PFSK-1 (cell line): ENCODE results near the gene FGD3.

Experiments
- POLR2AphosphoS5 ChIP-seq: IDR thresholded peaks from 2 replicates; pipeline ENCODE4 v1.6.1; 2012; ENCODE audit warnings: low read depth, mild to moderate bottlenecking, control low read depth, low read length, moderate library complexity
- SIN3A ChIP-seq: IDR thresholded peaks from 2 replicates; pipeline ENCODE4 v1.6.1; 2012; ENCODE audit warnings: mild to moderate bottlenecking, low read length, moderate library complexity, borderline replicate concordance; ENCODE audit not compliant: insufficient read depth
- TAF1 ChIP-seq: IDR thresholded peaks from 2 replicates; pipeline ENCODE4 v1.6.1; 2012; ENCODE audit warnings: low read length, control low read depth, borderline replicate concordance; ENCODE audit not compliant: insufficient read depth
- TF ChIP-seq, protein P1 (sequence below), 2 experiments: IDR thresholded peaks; 2 replicates each; pipeline versions ENCODE4 v1.6.1 to v1.8.0; 2011 to 2012; ENCODE audit warnings: low read depth in 2 of 2, low read length in 2 of 2, control low read depth in 1 of 2, inconsistent platforms in 1 of 2, mild to moderate bottlenecking in 1 of 2, moderate library complexity in 1 of 2; ENCODE audit not compliant: insufficient read depth in 1 of 2

DNA sequence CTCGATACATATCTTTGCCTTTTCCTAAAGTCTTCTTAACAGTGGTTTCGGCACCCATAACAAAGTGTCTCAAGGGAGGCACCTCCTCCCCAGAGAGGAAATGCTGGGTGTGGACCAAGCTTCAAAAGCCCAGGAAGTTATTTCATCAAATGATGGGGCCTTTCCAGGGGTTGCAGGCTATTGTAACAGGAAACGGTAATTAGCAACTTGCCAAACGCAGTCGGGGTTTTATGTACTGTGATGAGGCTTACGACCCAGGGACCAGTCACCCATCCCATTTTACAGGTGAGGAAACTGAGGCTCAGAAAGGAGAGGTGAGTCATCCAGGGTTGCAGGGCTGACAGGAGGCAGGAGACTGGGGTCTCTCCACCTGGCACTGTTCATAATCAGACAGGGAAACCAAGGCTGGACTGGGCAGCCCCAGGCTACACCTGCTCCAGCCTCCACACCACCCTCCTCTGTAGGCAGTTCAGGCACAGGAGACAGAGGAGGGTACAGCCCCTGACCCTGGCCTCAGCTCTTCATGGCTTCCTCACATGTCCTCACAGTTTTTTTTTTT, 81.2 kb downstream of the FGD3 start:
- TF ChIP-seq TAF1 (no peak), POLR2AphosphoS5 (no peak), SIN3A (no peak)
- TF ChIP-seq, protein P1, sequence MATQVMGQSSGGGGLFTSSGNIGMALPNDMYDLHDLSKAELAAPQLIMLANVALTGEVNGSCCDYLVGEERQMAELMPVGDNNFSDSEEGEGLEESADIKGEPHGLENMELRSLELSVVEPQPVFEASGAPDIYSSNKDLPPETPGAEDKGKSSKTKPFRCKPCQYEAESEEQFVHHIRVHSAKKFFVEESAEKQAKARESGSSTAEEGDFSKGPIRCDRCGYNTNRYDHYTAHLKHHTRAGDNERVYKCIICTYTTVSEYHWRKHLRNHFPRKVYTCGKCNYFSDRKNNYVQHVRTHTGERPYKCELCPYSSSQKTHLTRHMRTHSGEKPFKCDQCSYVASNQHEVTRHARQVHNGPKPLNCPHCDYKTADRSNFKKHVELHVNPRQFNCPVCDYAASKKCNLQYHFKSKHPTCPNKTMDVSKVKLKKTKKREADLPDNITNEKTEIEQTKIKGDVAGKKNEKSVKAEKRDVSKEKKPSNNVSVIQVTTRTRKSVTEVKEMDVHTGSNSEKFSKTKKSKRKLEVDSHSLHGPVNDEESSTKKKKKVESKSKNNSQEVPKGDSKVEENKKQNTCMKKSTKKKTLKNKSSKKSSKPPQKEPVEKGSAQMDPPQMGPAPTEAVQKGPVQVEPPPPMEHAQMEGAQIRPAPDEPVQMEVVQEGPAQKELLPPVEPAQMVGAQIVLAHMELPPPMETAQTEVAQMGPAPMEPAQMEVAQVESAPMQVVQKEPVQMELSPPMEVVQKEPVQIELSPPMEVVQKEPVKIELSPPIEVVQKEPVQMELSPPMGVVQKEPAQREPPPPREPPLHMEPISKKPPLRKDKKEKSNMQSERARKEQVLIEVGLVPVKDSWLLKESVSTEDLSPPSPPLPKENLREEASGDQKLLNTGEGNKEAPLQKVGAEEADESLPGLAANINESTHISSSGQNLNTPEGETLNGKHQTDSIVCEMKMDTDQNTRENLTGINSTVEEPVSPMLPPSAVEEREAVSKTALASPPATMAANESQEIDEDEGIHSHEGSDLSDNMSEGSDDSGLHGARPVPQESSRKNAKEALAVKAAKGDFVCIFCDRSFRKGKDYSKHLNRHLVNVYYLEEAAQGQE (IDR thresholded peaks at IDR 0.05; ENCODE audit: insufficient read depth in 1 of 2, low read depth in 2 of 2, low read length in 2 of 2), result no peak
